Stimulated activated naive CD8-positive, alpha-beta T cell treated with anti-CD3 and anti-CD28 coated beads, Interleukin-15, Interleukin-2, amounts not matched to agents 100 ng/mL and 50 ng/mL, for 24 hours (primary cell): ENCODE results near the gene GGT7.
"Not testable (repeated sequence)": the region's sequence is repeated elsewhere in the genome, so short reads cannot be mapped to it uniquely, and the experiment has no call there.

Experiments
- H3K27ac Mint-ChIP-seq: one replicate; pipeline ENCODE4 v1.8.0; 2021; ENCODE audit warnings: mild to moderate bottlenecking, mixed read lengths
- H3K27me3 Mint-ChIP-seq: one replicate; pipeline ENCODE4 v1.8.0; 2021; ENCODE audit warnings: mixed read lengths
- H3K36me3 Mint-ChIP-seq: one replicate; pipeline ENCODE4 v1.8.0; 2021; ENCODE audit warnings: low read depth, mixed read lengths
- H3K4me1 Mint-ChIP-seq: one replicate; pipeline ENCODE4 v1.8.0; 2021; ENCODE audit warnings: low read depth, mixed read lengths
- H3K4me3 Mint-ChIP-seq: one replicate; pipeline ENCODE4 v1.8.0; 2021; ENCODE audit warnings: mild to moderate bottlenecking, mixed read lengths
- H3K9me3 Mint-ChIP-seq: one replicate; pipeline ENCODE4 v1.8.0; 2021; ENCODE audit warnings: mixed read lengths

The GGT7 gene

DNA sequence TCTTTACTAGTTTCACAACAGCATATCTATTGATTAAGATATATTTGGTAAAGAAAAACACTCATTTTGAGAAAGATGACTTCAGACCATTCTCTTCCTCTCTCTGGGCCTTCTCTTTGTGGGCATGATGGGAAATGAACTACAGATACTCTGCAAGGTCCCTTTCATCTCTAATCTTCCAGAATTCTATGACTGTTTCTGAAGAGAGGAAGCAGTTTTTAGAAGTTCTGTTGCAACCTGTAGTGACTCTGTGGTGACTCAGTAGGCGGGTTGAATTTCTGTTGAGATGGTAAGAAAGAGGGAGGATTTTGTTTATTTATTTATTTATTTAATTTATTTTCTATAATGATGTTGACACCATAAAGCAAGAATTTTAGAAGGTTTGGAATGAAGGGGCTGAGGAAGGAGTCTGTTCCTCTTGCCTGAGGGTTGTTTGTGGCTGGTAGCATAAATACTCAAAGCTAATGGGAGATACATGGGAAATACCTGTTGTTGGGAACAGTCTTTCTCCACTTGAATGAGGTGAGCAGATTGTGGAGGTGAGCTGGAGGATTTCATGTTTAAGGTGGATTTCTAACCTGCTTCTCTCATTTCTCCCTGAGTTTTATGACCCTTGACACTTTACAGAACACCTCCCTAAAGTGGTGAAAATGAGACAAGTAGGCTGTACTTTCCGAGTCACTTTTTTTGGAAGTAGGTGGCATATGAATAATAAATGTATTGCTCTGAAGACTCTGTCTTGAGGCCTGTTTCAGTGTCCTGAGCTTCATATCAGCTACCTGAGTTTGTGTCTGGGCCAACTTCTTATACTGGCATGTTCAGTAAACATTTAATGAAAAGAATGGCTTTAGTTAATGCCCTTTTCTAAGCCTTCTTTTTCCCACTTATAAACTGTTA is 18.8 kb upstream of the GGT7 start:
- H3K27me3 Mint-ChIP-seq, result no peaks in the 10 kb centered on the region
- no peaks in the 10 kb centered on the region for H3K9me3 Mint-ChIP-seq
- H3K4me3 Mint-ChIP-seq, result no peak overlapping the region
- H3K4me1 Mint-ChIP-seq, result peaks cover 30% of the 10 kb centered on the region
- no peaks in the 10 kb centered on the region for H3K36me3 Mint-ChIP-seq
- H3K27ac Mint-ChIP-seq, result peak overlapping the region; percentile 66

DNA sequence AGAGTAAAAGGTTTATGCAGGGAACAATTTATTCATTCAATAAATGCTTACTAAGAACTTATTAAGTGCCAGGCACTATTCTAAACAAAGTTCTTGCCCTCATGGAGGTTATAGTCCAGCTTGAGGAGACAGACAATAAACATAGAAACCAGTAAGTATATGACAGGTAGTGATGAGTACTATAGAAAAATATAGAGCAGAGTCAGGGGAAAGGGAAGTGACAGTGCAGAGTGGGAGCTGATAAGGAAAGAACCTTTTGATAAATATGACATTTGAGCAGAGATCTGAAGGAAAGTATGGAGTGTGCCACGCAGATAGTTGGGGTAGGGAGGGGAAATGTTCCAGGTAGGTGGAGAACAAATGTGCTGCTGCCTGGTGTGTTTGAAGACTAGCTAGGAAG is 15.8 kb upstream of the GGT7 start:
- Mint-ChIP-seq H3K9me3 (no peaks in the 10 kb centered on the region), H3K36me3 (no peaks in the 10 kb centered on the region), H3K4me1 (peaks cover 30% of the 10 kb centered on the region), H3K27ac (no peak overlapping the region), H3K4me3 (no peak overlapping the region), H3K27me3 (no peaks in the 10 kb centered on the region)

DNA sequence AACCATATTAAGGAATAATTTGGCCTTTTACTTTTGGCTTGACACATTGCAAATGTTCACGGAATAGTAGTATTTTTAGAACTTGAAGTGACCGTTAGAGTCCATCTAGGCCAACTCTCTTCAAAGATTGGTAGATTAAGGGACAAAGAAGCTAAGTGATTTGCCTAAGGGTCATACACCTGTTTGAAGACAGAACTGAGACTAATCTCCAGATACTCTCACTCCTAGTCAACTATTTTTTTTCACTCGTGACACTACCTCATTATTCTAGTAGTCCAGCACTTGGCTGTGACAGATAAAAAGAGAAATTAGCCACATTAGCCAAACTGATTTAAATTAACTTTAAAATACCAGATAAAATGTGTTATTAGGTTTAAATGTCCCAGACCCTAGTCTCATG is 14.4 kb upstream of the GGT7 start:
- peaks cover 5% of the 10 kb centered on the region for H3K36me3 Mint-ChIP-seq
- H3K4me3 Mint-ChIP-seq, result no peak overlapping the region
- peaks cover 24% of the 10 kb centered on the region for H3K4me1 Mint-ChIP-seq
- H3K27ac Mint-ChIP-seq, result no peak overlapping the region
- H3K9me3 Mint-ChIP-seq, result no peaks in the 10 kb centered on the region
- H3K27me3 Mint-ChIP-seq, result no peaks in the 10 kb centered on the region

DNA sequence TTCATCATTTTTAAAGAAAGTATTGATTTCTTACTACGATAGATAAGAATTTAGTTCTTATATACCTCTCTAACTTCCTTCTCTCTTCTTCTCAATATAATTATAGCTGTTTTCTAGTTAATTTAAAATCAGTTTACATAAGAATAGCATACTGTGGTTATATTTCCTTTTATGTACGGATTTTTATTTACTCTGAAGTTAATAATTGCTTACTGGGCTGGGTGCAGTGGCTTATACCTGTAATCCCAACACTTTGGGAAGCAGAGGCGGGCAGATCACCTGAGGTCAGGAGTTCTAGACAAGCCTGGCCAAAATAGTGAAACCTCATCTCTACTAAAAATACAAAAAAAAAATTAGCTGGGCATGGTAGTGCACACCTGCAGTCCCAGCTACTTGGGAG is 13.5 kb upstream of the GGT7 start:
- peaks cover 5% of the 10 kb centered on the region for H3K36me3 Mint-ChIP-seq

DNA sequence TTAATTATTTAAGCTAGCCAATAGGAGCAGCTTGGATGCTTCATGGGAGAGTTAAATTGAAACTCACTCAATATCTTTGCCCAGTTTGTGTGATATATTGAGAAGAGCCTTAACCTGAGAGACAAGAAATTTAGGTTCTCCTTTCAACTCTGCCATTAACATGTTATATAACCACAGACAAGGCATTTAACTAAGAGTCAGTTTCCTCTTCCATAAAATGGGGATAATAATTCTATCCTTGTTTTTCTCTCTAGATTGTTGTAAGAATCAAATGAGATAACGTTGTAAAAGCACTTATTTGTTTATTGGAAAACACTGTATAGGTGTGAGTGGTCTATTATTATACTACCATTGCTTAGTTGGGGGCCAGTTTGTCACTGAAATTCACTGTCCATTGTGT is 11.6 kb upstream of the GGT7 start:
- Mint-ChIP-seq H3K27ac (no peak overlapping the region), H3K36me3 (peaks cover 5% of the 10 kb centered on the region), H3K4me3 (no peak overlapping the region), H3K9me3 (no peaks in the 10 kb centered on the region), H3K4me1 (no peaks in the 10 kb centered on the region), H3K27me3 (no peaks in the 10 kb centered on the region)

More for the DNA sequence above, 13.5 kb upstream of the GGT7 start:
- Mint-ChIP-seq H3K4me1 (peaks cover 15% of the 10 kb centered on the region), H3K27ac (no peak overlapping the region), H3K27me3 (no peaks in the 10 kb centered on the region), H3K9me3 (no peaks in the 10 kb centered on the region), H3K4me3 (no peak overlapping the region)

DNA sequence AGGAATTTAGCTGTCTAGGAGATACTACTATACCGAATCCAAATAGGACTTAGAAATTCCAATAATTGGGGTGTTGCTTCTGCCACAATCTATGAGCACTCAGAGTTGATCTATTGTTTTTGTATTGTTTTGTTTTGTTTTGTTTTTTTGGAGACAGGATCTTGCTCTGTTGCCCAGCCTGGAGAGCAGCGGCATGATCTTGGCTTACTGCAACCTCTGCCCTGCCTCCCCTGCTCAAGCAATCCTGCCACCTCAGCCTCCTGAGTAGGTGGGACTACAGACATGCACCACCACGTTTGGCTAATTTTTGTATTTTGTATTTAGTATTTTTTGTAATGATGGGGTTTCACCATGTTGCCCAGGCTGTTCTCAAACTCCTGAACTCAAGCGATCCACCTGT is 11.2 kb upstream of the GGT7 start:
- Mint-ChIP-seq H3K36me3 (peaks cover 5% of the 10 kb centered on the region), H3K27me3 (no peaks in the 10 kb centered on the region), H3K4me3 (no peak overlapping the region), H3K9me3 (no peaks in the 10 kb centered on the region), H3K27ac (no peak overlapping the region), H3K4me1 (no peaks in the 10 kb centered on the region)

DNA sequence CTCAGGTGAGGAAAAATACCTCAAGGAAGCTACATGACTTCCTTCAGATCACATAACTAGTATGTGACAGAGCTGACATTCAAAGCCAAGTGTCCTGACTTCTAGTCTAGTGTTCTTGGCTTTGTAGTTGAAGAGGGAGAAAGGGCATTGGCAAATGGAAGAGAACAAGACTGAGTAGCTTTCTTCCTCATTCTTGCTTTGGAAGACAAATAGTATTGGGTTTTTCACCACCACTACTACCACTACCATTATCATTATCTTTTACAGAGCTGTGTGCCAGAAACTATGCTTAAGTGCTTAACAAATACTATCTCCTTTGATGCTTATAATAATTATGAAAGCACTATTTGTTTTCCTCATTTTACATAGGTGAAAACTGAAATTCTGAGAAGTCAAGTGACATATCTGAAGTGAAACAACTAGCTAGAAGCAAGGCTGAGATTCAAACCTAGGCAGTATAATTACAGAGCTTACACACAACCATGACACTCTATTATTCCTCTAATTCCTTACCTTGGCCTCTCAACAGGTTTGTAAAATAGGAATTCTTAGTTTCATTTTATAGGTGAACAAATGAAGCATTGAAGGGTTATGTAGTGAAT is 10.5 kb upstream of the GGT7 start:
- no peak overlapping the region for H3K27ac Mint-ChIP-seq
- H3K27me3 Mint-ChIP-seq, result no peaks in the 10 kb centered on the region
- no peak overlapping the region for H3K4me3 Mint-ChIP-seq
- no peaks in the 10 kb centered on the region for H3K4me1 Mint-ChIP-seq
- peaks cover 5% of the 10 kb centered on the region for H3K36me3 Mint-ChIP-seq
- no peaks in the 10 kb centered on the region for H3K9me3 Mint-ChIP-seq

DNA sequence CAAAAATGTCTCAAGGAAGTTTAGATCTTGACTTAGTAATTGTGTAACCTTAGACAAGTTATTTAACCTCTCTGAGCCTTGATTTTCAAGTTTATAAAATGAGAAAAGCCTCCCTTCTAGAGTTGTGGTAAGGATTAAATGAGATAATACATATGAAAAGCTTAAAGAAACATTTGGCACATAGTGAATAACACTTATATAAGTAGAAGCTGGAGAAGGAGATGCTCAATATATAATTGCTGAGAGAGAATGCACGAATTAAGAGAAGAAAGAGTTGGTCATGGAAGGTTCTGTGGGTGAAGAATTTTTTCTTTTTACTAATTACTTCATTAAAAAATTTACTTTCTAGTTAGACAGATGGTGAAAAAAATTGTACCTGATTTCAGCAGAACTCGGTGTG is 9.0 kb upstream of the GGT7 start:
- Mint-ChIP-seq H3K27me3 (no peaks in the 10 kb centered on the region), H3K4me1 (peaks cover 7% of the 10 kb centered on the region), H3K4me3 (no peak overlapping the region), H3K9me3 (no peaks in the 10 kb centered on the region), H3K36me3 (peaks cover 5% of the 10 kb centered on the region), H3K27ac (no peak overlapping the region)

DNA sequence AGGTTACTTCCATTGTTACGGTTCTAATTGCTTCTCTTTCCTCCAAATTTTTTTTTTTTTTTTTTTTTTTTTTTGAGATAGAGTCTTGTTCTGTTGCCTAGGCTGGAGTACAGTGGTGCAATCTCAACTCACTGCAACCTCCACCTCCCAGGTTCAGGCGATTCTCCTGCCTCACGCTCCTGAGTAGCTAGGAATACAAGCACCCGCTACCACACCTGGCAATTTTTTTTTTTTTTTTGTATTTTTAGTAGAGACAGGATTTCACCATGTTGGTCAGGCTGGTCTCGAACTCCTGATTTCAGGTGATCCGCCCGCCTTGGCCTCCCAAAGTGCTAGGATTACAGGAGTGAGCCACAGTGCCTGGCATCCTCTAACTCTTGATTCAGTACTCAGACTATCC is 8.3 kb upstream of the GGT7 start:
- H3K4me1 Mint-ChIP-seq, H3K36me3 Mint-ChIP-seq, H3K4me3 Mint-ChIP-seq, H3K27ac Mint-ChIP-seq, H3K27me3 Mint-ChIP-seq, H3K9me3 Mint-ChIP-seq: not testable (repeated sequence)

DNA sequence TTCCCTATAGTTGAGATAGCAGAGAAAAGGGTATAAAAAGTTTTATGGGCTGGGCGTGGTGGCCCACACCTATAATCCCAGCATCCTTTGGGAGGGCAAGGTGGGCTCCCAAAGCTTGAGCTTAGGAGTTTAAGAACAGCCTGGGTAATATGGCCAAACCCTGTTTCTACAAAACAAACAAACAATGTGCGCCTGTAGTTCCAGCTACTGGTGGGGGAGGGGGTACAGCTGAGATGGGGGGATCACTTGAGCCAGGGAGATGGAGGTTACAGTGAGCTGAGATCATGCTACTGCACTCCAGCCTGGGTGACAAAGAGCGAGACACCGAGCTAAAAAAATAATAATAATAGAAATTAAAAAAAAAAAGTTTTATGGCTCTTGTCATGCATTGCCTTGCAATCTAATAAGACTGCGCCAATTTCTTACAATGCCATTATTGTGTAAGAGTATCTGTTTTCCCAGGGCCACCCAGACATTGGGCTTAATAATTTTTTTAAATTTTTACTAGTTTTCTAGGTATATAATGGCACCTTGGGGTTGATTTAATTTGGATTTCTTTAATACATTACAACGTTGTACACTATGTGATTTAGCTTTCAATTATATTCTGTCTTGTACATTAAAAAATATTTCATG is 7.7 kb upstream of the GGT7 start:
- H3K27ac Mint-ChIP-seq, result no peak overlapping the region
- H3K27me3 Mint-ChIP-seq, result no peaks in the 10 kb centered on the region
- H3K36me3 Mint-ChIP-seq, result peaks cover 5% of the 10 kb centered on the region
- H3K4me1 Mint-ChIP-seq, result peaks cover 15% of the 10 kb centered on the region
- no peaks in the 10 kb centered on the region for H3K9me3 Mint-ChIP-seq
- no peak overlapping the region for H3K4me3 Mint-ChIP-seq

DNA sequence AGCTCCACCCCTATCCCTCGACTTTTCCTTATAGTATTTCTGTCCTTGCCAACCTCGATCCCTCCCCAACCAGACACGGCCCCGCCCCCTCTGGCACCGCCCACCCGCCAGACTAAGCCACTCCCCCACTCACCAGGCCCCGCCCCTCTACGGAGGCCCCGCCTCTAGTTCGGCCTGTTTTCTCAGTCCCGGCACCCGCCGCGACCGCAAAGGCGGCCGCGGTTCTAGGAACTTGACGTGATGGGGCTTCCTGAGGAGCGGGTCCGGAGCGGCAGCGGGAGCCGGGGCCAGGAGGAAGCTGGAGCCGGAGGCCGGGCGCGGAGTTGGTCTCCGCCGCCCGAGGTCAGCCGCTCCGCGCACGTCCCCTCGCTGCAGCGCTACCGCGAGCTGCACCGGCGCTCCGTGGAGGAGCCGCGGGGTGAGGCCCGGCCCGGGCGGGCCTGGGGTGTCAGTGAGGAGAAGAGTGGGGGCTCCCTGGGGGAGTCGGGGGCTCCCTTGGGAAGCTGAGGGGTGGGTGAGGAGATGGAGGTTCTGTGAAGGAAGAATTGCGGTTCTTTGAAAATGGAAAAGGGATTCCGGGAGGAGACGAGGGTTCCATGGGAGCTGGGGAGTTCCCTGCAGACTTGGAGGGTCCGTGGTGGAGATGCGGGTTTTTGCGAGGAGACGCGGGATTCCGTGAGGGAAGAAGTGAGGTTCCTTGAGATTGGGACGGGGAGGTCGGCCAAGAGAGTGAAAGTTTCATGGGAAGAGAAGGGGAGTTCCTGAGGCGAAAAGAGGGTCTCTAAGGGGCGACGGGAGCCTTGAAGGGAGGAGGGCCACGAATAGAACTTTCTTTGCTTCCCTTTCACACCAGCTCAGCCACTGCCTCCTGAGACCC is 4.0 kb upstream of the GGT7 start, which contains the start of gene ACSS2:
Gene ACSS2 (plus strand): TSS at position 207 of the 877 bp plus-strand sequence. CDS start 34 bp downstream, at position 241.
- Mint-ChIP-seq H3K9me3 (no peaks in the 10 kb centered on the region), H3K4me3 (peak within 1 kb of the TSS; percentile 80), H3K36me3 (no peaks in the 10 kb centered on the region), H3K27me3 (no peaks in the 10 kb centered on the region), H3K27ac (peak within 1 kb of the TSS; percentile 81), H3K4me1 (peaks cover 42% of the 10 kb centered on the region)

DNA sequence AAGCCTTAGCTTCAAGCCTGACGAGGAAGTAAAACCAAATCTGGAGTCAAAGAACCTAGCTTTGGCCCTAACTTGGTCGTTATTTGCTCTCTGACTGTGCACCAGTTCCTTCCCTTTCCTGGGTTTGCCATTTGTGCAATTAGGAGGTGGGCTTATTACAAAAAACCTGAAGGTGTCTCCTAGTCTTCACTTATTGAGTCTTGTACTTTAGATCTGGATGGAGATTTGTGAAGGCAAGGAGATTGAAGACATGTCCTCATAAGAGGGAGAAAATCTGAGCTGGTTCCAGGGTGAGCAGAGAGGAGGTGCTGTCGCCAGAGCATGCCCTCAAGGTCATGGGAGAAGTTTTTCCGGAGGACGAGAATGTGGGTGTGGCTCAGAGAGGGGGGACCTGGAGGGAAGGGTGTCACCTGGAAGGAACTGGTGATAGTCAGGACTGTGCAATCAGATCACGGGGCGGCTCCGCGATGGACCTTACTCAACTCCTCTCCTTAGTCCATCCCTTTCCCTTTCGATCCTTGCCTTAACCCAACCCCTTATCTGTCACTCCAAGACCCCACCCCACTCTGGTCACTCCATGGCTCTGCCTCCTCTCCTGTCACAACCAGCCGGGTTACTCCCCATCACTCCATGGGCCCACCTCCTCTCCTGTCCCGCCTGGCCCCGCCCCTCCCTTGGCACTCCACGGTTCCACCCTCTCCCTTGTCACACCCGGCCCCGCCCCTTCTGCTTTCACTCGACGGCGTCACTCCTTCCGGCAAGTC is 3.2 kb upstream of the GGT7 start:
- no peaks in the 10 kb centered on the region for H3K36me3 Mint-ChIP-seq
- no peaks in the 10 kb centered on the region for H3K9me3 Mint-ChIP-seq
- H3K4me1 Mint-ChIP-seq, result peaks cover 48% of the 10 kb centered on the region
- H3K27me3 Mint-ChIP-seq, result no peaks in the 10 kb centered on the region
- peak overlapping the region; percentile 80 for H3K4me3 Mint-ChIP-seq
- peak overlapping the region; percentile 37 for H3K27ac Mint-ChIP-seq

DNA sequence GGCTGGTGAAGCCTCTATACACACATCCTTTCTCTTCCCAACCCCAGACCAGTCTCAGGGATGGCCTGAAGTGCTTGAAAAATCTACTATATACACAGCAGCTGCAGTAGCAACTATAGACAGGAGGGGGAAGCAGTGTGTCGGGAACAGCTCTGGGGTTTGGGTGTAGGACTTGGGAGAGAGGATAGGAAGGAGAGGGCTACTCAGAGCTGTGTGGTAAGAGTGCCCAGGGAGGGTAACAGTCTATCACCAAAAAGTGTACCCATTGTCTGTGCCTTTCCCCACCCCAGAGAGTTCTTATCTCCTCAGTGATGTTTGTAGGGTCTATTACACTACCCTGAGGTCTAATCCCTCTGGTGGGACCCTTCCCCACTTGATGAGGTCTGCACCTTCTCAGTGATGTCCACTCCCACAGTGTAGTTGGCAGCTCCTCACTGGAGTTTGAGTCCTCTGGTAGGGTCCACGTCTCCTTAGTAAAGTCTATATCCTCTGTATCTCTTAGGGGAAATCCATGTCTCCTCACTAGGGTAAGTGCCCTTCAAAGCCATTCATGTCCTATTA is 1.5 kb upstream of the GGT7 start:
- Mint-ChIP-seq H3K36me3 (no peaks in the 10 kb centered on the region), H3K4me3 (peak overlapping the region; percentile 45), H3K9me3 (no peaks in the 10 kb centered on the region), H3K4me1 (peaks cover 48% of the 10 kb centered on the region), H3K27ac (peak overlapping the region; percentile 15), H3K27me3 (no peaks in the 10 kb centered on the region)
